Fibroblast of pulmonary artery (primary cell): ENCODE measurements around the gene ATR.
"Not testable (repeated sequence)": the region's sequence is repeated elsewhere in the genome, so short reads cannot be mapped to it uniquely, and the experiment has no call there.

Source experiments
- DNase-seq: peaks from one replicate; pipeline ENCODE4 v3.0.0-alpha.2; 2010; ENCODE audit warnings: low read depth
- H3K4me3 ChIP-seq: replicated peaks from 2 replicates; pipeline ENCODE4 v1.5.1; 2011; ENCODE audit warnings: low read depth, mild to moderate bottlenecking, control low read depth, low read length, moderate library complexity
- CTCF ChIP-seq: IDR thresholded peaks from 2 replicates; pipeline ENCODE4 v1.5.1; 2011; ENCODE audit warnings: mild to moderate bottlenecking, control low read depth, low read length, inconsistent platforms; ENCODE audit errors: missing control alignments

Gene ATR

DNA sequence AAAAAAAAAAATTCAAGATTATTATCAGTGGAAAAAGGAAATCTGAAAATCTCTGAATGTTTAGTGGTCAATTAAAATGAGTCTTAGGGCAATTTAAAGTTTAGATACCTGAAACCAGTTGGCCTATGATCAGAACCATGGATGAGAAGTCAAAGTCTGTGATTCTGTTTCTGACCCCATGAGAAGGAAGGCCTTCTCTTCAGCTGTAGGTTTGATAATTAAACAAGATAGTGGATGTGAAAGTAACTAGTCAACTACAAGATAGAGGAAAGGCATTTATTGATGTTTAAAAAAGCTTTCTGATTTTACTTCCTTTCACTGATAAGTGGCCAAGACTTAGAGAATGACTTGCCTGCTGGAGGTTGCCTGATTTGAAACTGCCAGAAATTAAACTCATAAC, 26.4 kb upstream of the ATR start:
- no peak for DNase-seq
- no peak overlapping the region for H3K4me3 ChIP-seq
- TF ChIP-seq CTCF: no peak

GRCh38 chr3:142603386-142603705, 24.8 kb upstream of the ATR start:
- not testable (repeated sequence) for DNase-seq, H3K4me3 ChIP-seq

DNA sequence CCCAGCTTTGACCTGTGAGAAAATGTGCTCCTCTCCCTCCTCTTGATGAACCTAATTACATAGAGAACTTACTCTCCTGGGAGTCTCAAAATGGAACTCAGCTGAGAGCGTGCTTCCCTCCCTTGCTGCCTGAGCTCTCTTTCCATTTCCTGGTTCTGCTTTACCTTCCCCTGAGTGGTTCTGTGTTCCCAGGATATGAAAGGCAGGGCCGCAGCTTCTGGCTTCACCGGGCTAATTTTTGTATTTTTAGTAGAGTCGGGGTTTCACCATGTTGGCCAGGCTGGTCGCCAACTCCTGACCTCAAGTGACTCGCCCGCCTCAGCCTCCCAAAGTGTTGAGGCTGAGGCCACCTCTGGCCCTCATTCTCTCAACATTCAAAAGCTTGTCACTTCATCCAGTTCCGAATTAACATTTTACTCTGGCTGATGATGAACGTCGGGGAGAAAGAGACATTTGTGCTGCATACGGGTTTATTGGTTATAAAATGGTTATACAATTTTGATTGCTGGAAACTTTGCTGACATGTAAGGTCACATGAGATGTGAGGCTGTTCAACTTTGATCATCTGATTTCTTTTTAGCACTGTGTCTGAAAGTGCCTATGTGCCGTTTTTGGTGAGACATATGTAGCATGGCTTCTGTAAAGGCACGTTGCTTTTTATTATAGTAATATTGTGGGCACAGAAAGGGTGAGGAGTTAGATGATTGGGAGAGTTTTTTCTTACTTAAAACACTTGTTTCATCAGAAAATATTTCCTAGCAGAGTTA, 24.3 kb upstream of the ATR start:
- DNase-seq: no peak
- H3K4me3 ChIP-seq: no peak overlapping the region
- no peak for TF ChIP-seq CTCF

DNA sequence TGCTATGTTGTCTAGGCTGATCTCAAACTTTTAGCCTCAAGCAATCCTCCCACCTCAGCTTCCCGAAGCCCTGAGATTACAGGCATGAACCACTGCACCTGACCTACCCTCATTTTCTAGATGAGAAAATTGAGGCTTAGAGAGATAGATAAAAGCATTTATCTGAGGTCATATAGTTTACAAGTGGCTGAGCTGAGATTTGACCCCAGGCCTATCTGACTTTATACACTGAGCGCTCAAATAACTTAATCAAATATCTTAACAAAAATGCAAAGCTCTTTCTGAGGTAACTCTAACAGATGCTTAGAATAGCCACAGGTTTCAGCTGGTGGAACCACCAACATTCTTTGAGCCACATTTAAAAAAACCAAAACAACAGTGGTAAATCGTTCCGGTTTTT, 23.2 kb upstream of the ATR start:
- H3K4me3 ChIP-seq: no peak overlapping the region
- no peak for DNase-seq
- no peak for TF ChIP-seq CTCF

- H3K4me3 ChIP-seq: no peak overlapping the region
- DNase-seq: no peak
- TF ChIP-seq CTCF: no peak
Observed at GRCh38 chr3:142597906-142598305, 19.4 kb upstream of the ATR start.

DNA sequence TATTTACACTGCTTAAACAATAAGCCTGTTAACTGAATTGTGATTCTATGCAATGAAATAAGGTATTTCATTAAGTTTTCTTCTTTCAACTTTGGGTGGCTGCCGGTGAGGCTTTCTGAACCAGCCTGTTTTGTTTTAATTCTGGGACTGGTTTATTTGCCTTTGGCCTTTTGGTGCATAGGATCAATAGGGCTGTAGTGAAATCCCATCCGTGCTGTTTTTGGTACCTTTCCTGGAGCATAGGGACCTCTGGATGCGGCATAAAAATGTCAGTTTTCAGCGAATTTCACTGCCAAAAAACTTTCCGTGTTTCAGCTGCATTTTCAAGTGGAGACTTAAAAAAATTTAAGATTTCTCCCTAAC, 18.2 kb upstream of the ATR start:
- TF ChIP-seq CTCF: no peak
- DNase-seq: no peak
- H3K4me3 ChIP-seq: peak overlapping the region; percentile 79

GRCh38 chr3:142595951-142596725, 17.6 kb upstream of the ATR start, which contains the start of gene PLS1:
Gene PLS1, plus strand, starts transcription at chr3:142596393. Its CDS starts 67,845 bp downstream, at chr3:142664238.
- no peak for TF ChIP-seq CTCF
- peak within 1 kb of the TSS; percentile 79 for H3K4me3 ChIP-seq
- peak; percentile 80 for DNase-seq
